Measurements from ENCODE around the gene LMF1.

LMF1 gene

GRCh38 chr16:927931-928330, 42.9 kb downstream of the LMF1 start:
- no peak overlapping the region for H3K4me3 ChIP-seq (ENCODE audit: low read depth, low read length)
- TF ChIP-seq CTCF (IDR thresholded peaks at IDR 0.05; ENCODE audit: borderline replicate concordance, insufficient read depth, low read depth, low read length) = no peak

- TF ChIP-seq CTCF (IDR thresholded peaks at IDR 0.05; ENCODE audit: borderline replicate concordance, insufficient read depth, low read depth, low read length) = no peak
- no peak overlapping the region for H3K4me3 ChIP-seq (ENCODE audit: low read depth, low read length)
These were observed 43.4 kb downstream of the LMF1 start for GRCh38 chr16:927406-927805.

- no peak for TF ChIP-seq CTCF (IDR thresholded peaks at IDR 0.05; ENCODE audit: borderline replicate concordance, insufficient read depth, low read depth, low read length)
- no peak overlapping the region for H3K4me3 ChIP-seq (ENCODE audit: low read depth, low read length)
These were observed 44.1 kb downstream of the LMF1 start for GRCh38 chr16:926715-927114.

- H3K4me3 ChIP-seq (ENCODE audit: low read depth, low read length) = no peak overlapping the region
- TF ChIP-seq CTCF (IDR thresholded peaks at IDR 0.05; ENCODE audit: borderline replicate concordance, insufficient read depth, low read depth, low read length) = no peak
These were observed 46.0 kb downstream of the LMF1 start for GRCh38 chr16:924806-925205.

- no peak for TF ChIP-seq CTCF (IDR thresholded peaks at IDR 0.05; ENCODE audit: borderline replicate concordance, insufficient read depth, low read depth, low read length)
- H3K4me3 ChIP-seq (ENCODE audit: low read depth, low read length) = no peak overlapping the region
These were observed 46.7 kb downstream of the LMF1 start for GRCh38 chr16:924063-924462.

- no peak for TF ChIP-seq CTCF (IDR thresholded peaks at IDR 0.05; ENCODE audit: borderline replicate concordance, insufficient read depth, low read depth, low read length)
- H3K4me3 ChIP-seq (ENCODE audit: low read depth, low read length) = no peak overlapping the region
These were observed 47.6 kb downstream of the LMF1 start for GRCh38 chr16:923184-923583.

- no peak overlapping the region for H3K4me3 ChIP-seq (ENCODE audit: low read depth, low read length)
- TF ChIP-seq CTCF (IDR thresholded peaks at IDR 0.05; ENCODE audit: borderline replicate concordance, insufficient read depth, low read depth, low read length) = no peak
These were observed 48.7 kb downstream of the LMF1 start for GRCh38 chr16:922051-922450.

All from GM12875 (cell line).